COLO829 (cell line): ENCODE results near the gene CD53.
"Not testable (repeated sequence)": the region's sequence is repeated elsewhere in the genome, so short reads cannot be mapped to it uniquely, and the experiment has no call there.

Experiments used
- DNase-seq: peaks from one replicate; pipeline ENCODE4 v3.0.0; 2012; ENCODE audit warnings: low spot score

Gene CD53

GRCh38 chr1:110872745-110873720, at the start of gene CD53:
Gene CD53 (plus strand): TSS chr1:110873148. CDS start chr1:110891409, 18,261 bp downstream.
- no peak for DNase-seq

GRCh38 chr1:110824192-110824591, 48.8 kb upstream of the CD53 start:
- DNase-seq = no peak

GRCh38 chr1:110829955-110830553, 42.9 kb upstream of the CD53 start:
- no peak for DNase-seq

GRCh38 chr1:110833779-110834178, 39.2 kb upstream of the CD53 start:
- DNase-seq = not testable (repeated sequence)

- no peak for DNase-seq
Observed at GRCh38 chr1:110846861-110847260, 26.1 kb upstream of the CD53 start.

- DNase-seq = no peak
Observed at GRCh38 chr1:110850145-110850544, 22.8 kb upstream of the CD53 start.

- DNase-seq = no peak
Observed at GRCh38 chr1:110850627-110851026, 22.3 kb upstream of the CD53 start.

GRCh38 chr1:110853135-110853534, 19.8 kb upstream of the CD53 start:
- no peak for DNase-seq

- DNase-seq = no peak
Observed at GRCh38 chr1:110856410-110856809, 16.5 kb upstream of the CD53 start.

- DNase-seq = no peak
Observed at GRCh38 chr1:110857964-110858948, 14.7 kb upstream of the CD53 start.

- DNase-seq = no peak
Observed at GRCh38 chr1:110859062-110859461, 13.9 kb upstream of the CD53 start.

GRCh38 chr1:110860174-110860573, 12.8 kb upstream of the CD53 start:
- no peak for DNase-seq

GRCh38 chr1:110860620-110861019, 12.3 kb upstream of the CD53 start:
- DNase-seq = not testable (repeated sequence)

- DNase-seq = not testable (repeated sequence)
Observed at GRCh38 chr1:110861942-110862341, 11.0 kb upstream of the CD53 start.

GRCh38 chr1:110864287-110864686, 8.7 kb upstream of the CD53 start:
- DNase-seq = no peak

- DNase-seq = no peak
Observed at GRCh38 chr1:110870721-110871388, 2.1 kb upstream of the CD53 start.

GRCh38 chr1:110872366-110872744, 593 bp upstream of the CD53 start:
- no peak for DNase-seq

- no peak for DNase-seq
Observed at GRCh38 chr1:110873856-110874255, 908 bp downstream of the CD53 start.

GRCh38 chr1:110874324-110875215, 1.6 kb downstream of the CD53 start:
- DNase-seq = no peak

- DNase-seq = no peak
Observed at GRCh38 chr1:110875216-110875731, 2.3 kb downstream of the CD53 start.
